22Rv1 (cell line): Measurements from ENCODE around the gene KIAA2012.

Experiments
- ZFX ChIP-seq: fragments of 450-650 bp; IDR thresholded peaks from 2 replicates; pipeline ENCODE4 v1.6.1; 2017; ENCODE audit warnings: antibody characterized with exemption, borderline replicate concordance
- TF ChIP-seq, protein P1 (sequence below): fragments of 450-650 bp; IDR thresholded peaks from 2 replicates; pipeline ENCODE4 v1.5.1; 2017; ENCODE audit warnings: mild to moderate bottlenecking

DNA sequence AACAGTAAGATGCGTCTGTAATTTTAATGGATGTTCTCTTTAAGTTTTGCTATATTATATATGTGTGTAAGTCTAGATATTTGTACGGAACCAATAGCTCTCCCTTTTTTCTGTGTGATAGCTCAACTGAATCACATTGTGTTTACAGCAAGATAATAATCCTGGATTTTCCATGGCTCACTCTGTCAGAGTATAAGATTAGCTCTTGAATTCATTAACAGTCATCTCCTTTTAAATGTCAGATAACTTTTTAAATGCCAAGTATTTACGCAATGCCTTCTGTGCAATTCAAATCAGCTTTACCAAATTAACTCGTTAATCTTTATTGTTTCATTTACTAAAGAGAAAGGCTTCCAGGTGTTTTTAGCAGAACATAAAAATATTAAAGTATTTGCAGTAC is 76.9 kb downstream of the KIAA2012 start:
- TF ChIP-seq, protein P1, sequence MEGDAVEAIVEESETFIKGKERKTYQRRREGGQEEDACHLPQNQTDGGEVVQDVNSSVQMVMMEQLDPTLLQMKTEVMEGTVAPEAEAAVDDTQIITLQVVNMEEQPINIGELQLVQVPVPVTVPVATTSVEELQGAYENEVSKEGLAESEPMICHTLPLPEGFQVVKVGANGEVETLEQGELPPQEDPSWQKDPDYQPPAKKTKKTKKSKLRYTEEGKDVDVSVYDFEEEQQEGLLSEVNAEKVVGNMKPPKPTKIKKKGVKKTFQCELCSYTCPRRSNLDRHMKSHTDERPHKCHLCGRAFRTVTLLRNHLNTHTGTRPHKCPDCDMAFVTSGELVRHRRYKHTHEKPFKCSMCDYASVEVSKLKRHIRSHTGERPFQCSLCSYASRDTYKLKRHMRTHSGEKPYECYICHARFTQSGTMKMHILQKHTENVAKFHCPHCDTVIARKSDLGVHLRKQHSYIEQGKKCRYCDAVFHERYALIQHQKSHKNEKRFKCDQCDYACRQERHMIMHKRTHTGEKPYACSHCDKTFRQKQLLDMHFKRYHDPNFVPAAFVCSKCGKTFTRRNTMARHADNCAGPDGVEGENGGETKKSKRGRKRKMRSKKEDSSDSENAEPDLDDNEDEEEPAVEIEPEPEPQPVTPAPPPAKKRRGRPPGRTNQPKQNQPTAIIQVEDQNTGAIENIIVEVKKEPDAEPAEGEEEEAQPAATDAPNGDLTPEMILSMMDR: no peak
- no peak for TF ChIP-seq ZFX
